ENCODE results near the gene ATG4B. TPM values are rescaled to one million over a fixed set of nuclear protein-coding genes. Genes with fewer than 3 reads are reported as not detected.
"Not testable (repeated sequence)": the region's sequence is repeated elsewhere in the genome, so short reads cannot be mapped to it uniquely, and the experiment has no call there.

ATG4B gene
- total RNA-seq (100 to 1,000 TPM in 2 of 5 experiments, 10 to 100 TPM in 3; 87.2 to 131 (median 95.0) TPM), polyA plus RNA-seq (10 to 100 TPM; 49.7 to 59.2 TPM), total RNA-seq (73.2 reads per million, percentile 79 among the genes with 10 or more reads in this experiment)

GRCh38 chr2:241637018-241637794 is at the start of gene ATG4B, which contains the start of gene THAP4:
ATG4B (plus strand) TSS chr2:241637693; CDS start chr2:241637715, 22 bp downstream.
THAP4 (minus strand) TSS chr2:241637158; CDS start chr2:241637017, 141 bp downstream.
- POLR2A ChIA-PET, result interaction anchor here (0.6 to 1.9 kb wide), 8 partner anchors 12 to 1051 kb away, joined by 3 to 13 read pairs (median 4); partner anchors contain the start of genes CAPN10, HDLBP and SEPTIN2
- Histone ChIP-seq H3K4me1 (ENCODE audit: control insufficient read depth in 2 of 2, insufficient read depth in 2 of 2, low read length in 2 of 2) (peaks cover 26 to 27% of the 10 kb centered on the region in 2 donors), H3K27ac (ENCODE audit: low read depth, low read length) (peak within 1 kb of the TSS; percentile 99), H3K4me3 (ENCODE audit: low read length) (peak within 1 kb of the TSS; percentile 99), H3K27me3 (ENCODE audit: control insufficient read depth in 2 of 2, insufficient read depth in 2 of 2, low read length in 2 of 2) (no peaks in the 10 kb centered on the region), H3K9me3 (ENCODE audit: control insufficient read depth in 2 of 3, low read length in 3 of 3) (no peaks in the 10 kb centered on the region), H3K36me3 (ENCODE audit: control insufficient read depth in 2 of 3, insufficient read depth in 3 of 3, low read length in 3 of 3) (peaks cover 0 to 20% (median 0%) of the 10 kb centered on the region in 3 experiments)
- H3K27ac Mint-ChIP-seq, result peak within 1 kb of the TSS; percentile 48 to 98 (median 94)
- H3K4me1 Mint-ChIP-seq, result peaks cover 43 to 63% (median 55%) of the 10 kb centered on the region in 7 donors
- H3K9me3 Mint-ChIP-seq, result peaks cover 0 to 3% (median 0%) of the 10 kb centered on the region in 11 donors
- DNase-seq (peak; percentile 61 to 89 (median 79)), ATAC-seq (peak; percentile 82)
- intact Hi-C loops (cut with micrococcal nuclease), result loop anchor here (1.0 to 5.0 kb wide), 16 partner anchors 20 to 1050 kb away; partner anchors contain the start of genes DTYMK (in 2 of the 2), FARP2 (in 2 of the 2), HDLBP (in 2 of the 2) and SEPTIN2 (in 2 of the 2)
- H3K36me3 Mint-ChIP-seq, result peaks cover 0 to 23% (median 7%) of the 10 kb centered on the region in 5 donors
- H3K4me3 Mint-ChIP-seq, result peak within 1 kb of the TSS; percentile 85 to 98 (median 92)
- CTCF ChIA-PET, result interaction anchor here (1.1 kb wide), 1 partner anchor 27 kb away, joined by 5 read pairs; no protein-coding TSS in a partner anchor
- no peaks in the 10 kb centered on the region for H3K27me3 Mint-ChIP-seq

- not testable (repeated sequence) for H3K4me1 Mint-ChIP-seq
These were observed 47.6 kb upstream of the ATG4B start for GRCh38 chr2:241589863-241590262.

GRCh38 chr2:241590496-241591455 is 46.7 kb upstream of the ATG4B start:
- H3K27ac Mint-ChIP-seq; H3K4me3 Mint-ChIP-seq; CTCF ChIA-PET; H3K27me3 Mint-ChIP-seq; H3K4me1 ChIP-seq (ENCODE audit: control insufficient read depth in 2 of 2, insufficient read depth in 2 of 2, low read length in 2 of 2); intact Hi-C loops (cut with micrococcal nuclease); H3K27me3 ChIP-seq (ENCODE audit: control insufficient read depth in 2 of 2, insufficient read depth in 2 of 2, low read length in 2 of 2); H3K4me1 Mint-ChIP-seq; POLR2A ChIA-PET; DNase-seq; H3K27ac ChIP-seq (ENCODE audit: low read depth, low read length); H3K4me3 ChIP-seq (ENCODE audit: low read length); ATAC-seq: not testable (repeated sequence)
- peaks cover 0 to 12% (median 7%) of the 10 kb centered on the region in 3 experiments for H3K9me3 ChIP-seq (ENCODE audit: control insufficient read depth in 2 of 3, low read length in 3 of 3)
- H3K36me3 ChIP-seq (ENCODE audit: control insufficient read depth in 2 of 3, insufficient read depth in 3 of 3, low read length in 3 of 3), result peaks cover 0 to 63% (median 7%) of the 10 kb centered on the region in 3 experiments
- H3K36me3 Mint-ChIP-seq, result peaks cover 4 to 32% (median 9%) of the 10 kb centered on the region in 5 donors
- peaks cover 4 to 31% (median 15%) of the 10 kb centered on the region in 11 donors for H3K9me3 Mint-ChIP-seq

More at GRCh38 chr2:241589863-241590262, 47.6 kb upstream of the ATG4B start:
- H3K9me3 Mint-ChIP-seq, result peaks cover 4 to 37% (median 19%) of the 10 kb centered on the region in 11 donors
- peaks cover 0 to 12% (median 7%) of the 10 kb centered on the region in 3 experiments for H3K9me3 ChIP-seq (ENCODE audit: control insufficient read depth in 2 of 3, low read length in 3 of 3)
- H3K27me3 ChIP-seq (ENCODE audit: control insufficient read depth in 2 of 2, insufficient read depth in 2 of 2, low read length in 2 of 2); DNase-seq; H3K4me3 Mint-ChIP-seq; intact Hi-C loops (cut with micrococcal nuclease); H3K4me3 ChIP-seq (ENCODE audit: low read length); POLR2A ChIA-PET; H3K4me1 ChIP-seq (ENCODE audit: control insufficient read depth in 2 of 2, insufficient read depth in 2 of 2, low read length in 2 of 2); H3K27ac Mint-ChIP-seq; H3K27ac ChIP-seq (ENCODE audit: low read depth, low read length); H3K27me3 Mint-ChIP-seq; ATAC-seq: not testable (repeated sequence)
- CTCF ChIA-PET, result interaction anchor here (0.6 kb wide), 1 partner anchor 10 kb away, joined by 8 read pairs; no protein-coding TSS in a partner anchor
- H3K36me3 Mint-ChIP-seq, result peaks cover 8 to 39% (median 16%) of the 10 kb centered on the region in 5 donors
- peaks cover 0 to 65% (median 7%) of the 10 kb centered on the region in 3 experiments for H3K36me3 ChIP-seq (ENCODE audit: control insufficient read depth in 2 of 3, insufficient read depth in 3 of 3, low read length in 3 of 3)

GRCh38 chr2:241592126-241592845 is 45.2 kb upstream of the ATG4B start:
- ATAC-seq (no peak), DNase-seq (no peak)
- ChIA-PET POLR2A (interaction anchor here (0.6 kb wide), 1 partner anchor 1004 kb away, joined by 3 read pairs; no protein-coding TSS in a partner anchor), CTCF (interaction anchor here (0.7 kb wide), 1 partner anchor 27 kb away, joined by 3 read pairs; no protein-coding TSS in a partner anchor)
- Mint-ChIP-seq H3K4me1 (peaks cover 0 to 4% (median 0%) of the 10 kb centered on the region in 7 donors), H3K4me3 (no peak overlapping the region), H3K36me3 (peaks cover 4 to 23% (median 11%) of the 10 kb centered on the region in 5 donors), H3K9me3 (peaks cover 0 to 19% (median 7%) of the 10 kb centered on the region in 11 donors), H3K27me3 (no peaks in the 10 kb centered on the region), H3K27ac (no peak overlapping the region)
- Histone ChIP-seq H3K4me3 (ENCODE audit: low read length) (no peak overlapping the region), H3K27ac (ENCODE audit: low read depth, low read length) (no peak overlapping the region), H3K27me3 (ENCODE audit: control insufficient read depth in 2 of 2, insufficient read depth in 2 of 2, low read length in 2 of 2) (no peaks in the 10 kb centered on the region), H3K36me3 (ENCODE audit: control insufficient read depth in 2 of 3, insufficient read depth in 3 of 3, low read length in 3 of 3) (peaks cover 0 to 58% (median 7%) of the 10 kb centered on the region in 3 experiments), H3K4me1 (ENCODE audit: control insufficient read depth in 2 of 2, insufficient read depth in 2 of 2, low read length in 2 of 2) (no peaks in the 10 kb centered on the region), H3K9me3 (ENCODE audit: control insufficient read depth in 2 of 3, low read length in 3 of 3) (peaks cover 0 to under 1% (median 0%) of the 10 kb centered on the region in 3 experiments)
- intact Hi-C loops (cut with micrococcal nuclease), result no loop called here

GRCh38 chr2:241593271-241593670 is 44.2 kb upstream of the ATG4B start:
- Histone ChIP-seq H3K27ac (ENCODE audit: low read depth, low read length) (no peak overlapping the region), H3K9me3 (ENCODE audit: control insufficient read depth in 2 of 3, low read length in 3 of 3) (no peaks in the 10 kb centered on the region), H3K36me3 (ENCODE audit: control insufficient read depth in 2 of 3, insufficient read depth in 3 of 3, low read length in 3 of 3) (peaks cover 0 to 61% (median 12%) of the 10 kb centered on the region in 3 experiments), H3K4me1 (ENCODE audit: control insufficient read depth in 2 of 2, insufficient read depth in 2 of 2, low read length in 2 of 2) (no peaks in the 10 kb centered on the region), H3K4me3 (ENCODE audit: low read length) (no peak overlapping the region), H3K27me3 (ENCODE audit: control insufficient read depth in 2 of 2, insufficient read depth in 2 of 2, low read length in 2 of 2) (no peaks in the 10 kb centered on the region)
- intact Hi-C loops (cut with micrococcal nuclease), result no loop called here
- CTCF ChIA-PET, result no interaction called here
- no peak for ATAC-seq
- H3K27me3 Mint-ChIP-seq, result no peaks in the 10 kb centered on the region
- POLR2A ChIA-PET, result no interaction called here
- H3K27ac Mint-ChIP-seq, result no peak overlapping the region
- DNase-seq, result no peak
- peaks cover 3 to 22% (median 8%) of the 10 kb centered on the region in 5 donors for H3K36me3 Mint-ChIP-seq
- peaks cover 0 to 9% (median 3%) of the 10 kb centered on the region in 11 donors for H3K9me3 Mint-ChIP-seq
- no peak overlapping the region for H3K4me3 Mint-ChIP-seq
- peaks cover 0 to 4% (median 0%) of the 10 kb centered on the region in 7 donors for H3K4me1 Mint-ChIP-seq

Data from naive thymus-derived CD4-positive, alpha-beta T cell (primary cell).